Loucy (cell line): Measurements from ENCODE around the gene GPATCH2.

ENCODE experiments used
- H2AFZ ChIP-seq: fragments of 200-600 bp; sonication (generic); 2 replicates; pipeline ENCODE4 v1.6.0; 2016; ENCODE audit warnings: antibody characterized with exemption, mild to moderate bottlenecking, low read length, moderate library complexity
- H3F3A ChIP-seq: fragments of 200-600 bp; 2 replicates; pipeline ENCODE4 v1.6.0; 2016; ENCODE audit warnings: antibody characterized with exemption, low read depth, mild to moderate bottlenecking
- H3K27me3 ChIP-seq: fragments of 200-600 bp; sonication (generic); 2 replicates; pipeline ENCODE4 v1.6.1; 2014; ENCODE audit warnings: low read length, mild to moderate bottlenecking; ENCODE audit not compliant: insufficient read depth, poor library complexity, severe bottlenecking
- H3K36me3 ChIP-seq: fragments of 200-600 bp; sonication (generic); 2 replicates; pipeline ENCODE4 v1.6.1; 2016; ENCODE audit warnings: low read length; ENCODE audit not compliant: insufficient read depth
- H3K4me1 ChIP-seq: fragments of 200-600 bp; sonication (generic); 2 replicates; pipeline ENCODE4 v1.5.1; 2014; ENCODE audit warnings: low read length, mild to moderate bottlenecking; ENCODE audit not compliant: insufficient read depth, poor library complexity, severe bottlenecking
- H3K4me2 ChIP-seq: fragments of 200-600 bp; sonication (generic); 2 replicates; pipeline ENCODE4 v1.6.0; 2014; ENCODE audit warnings: antibody characterized with exemption, low read length, low read depth, mild to moderate bottlenecking; ENCODE audit not compliant: poor library complexity, severe bottlenecking
- H3K4me3 ChIP-seq: fragments of 200-600 bp; sonication (generic); 2 replicates; pipeline ENCODE4 v1.5.1; 2014; ENCODE audit warnings: low read length, mild to moderate bottlenecking, mixed read lengths; ENCODE audit not compliant: poor library complexity, severe bottlenecking
- H3K79me2 ChIP-seq: fragments of 200-600 bp; sonication (generic); 2 replicates; pipeline ENCODE4 v1.6.1; 2014; ENCODE audit warnings: low read length; ENCODE audit not compliant: insufficient read depth
- H3K9ac ChIP-seq: fragments of 200-600 bp; sonication (generic); 2 replicates; pipeline ENCODE4 v1.6.0; 2014; ENCODE audit warnings: mild to moderate bottlenecking, low read depth, low read length, moderate library complexity; ENCODE audit not compliant: poor library complexity, severe bottlenecking
- H3K9me2 ChIP-seq: fragments of 200-600 bp; sonication (generic); replicated peaks from 2 replicates; pipeline ENCODE4 v1.6.1; 2016; ENCODE audit warnings: low read depth, low read length, mixed read lengths
- H3K9me3 ChIP-seq: fragments of 200-600 bp; sonication (generic); 2 replicates; pipeline ENCODE4 v1.6.1; 2014; ENCODE audit warnings: mild to moderate bottlenecking, antibody characterized with exemption, low read length, low read depth; ENCODE audit not compliant: insufficient read depth
- H4K20me1 ChIP-seq: fragments of 200-600 bp; sonication (generic); 2 replicates; pipeline ENCODE4 v1.6.0; 2014; ENCODE audit warnings: antibody characterized with exemption, low read length, mild to moderate bottlenecking; ENCODE audit not compliant: insufficient read depth, poor library complexity, severe bottlenecking
- EZH2phosphoT487 ChIP-seq: fragments of 200-600 bp; IDR thresholded peaks from 2 replicates; pipeline ENCODE4 v1.6.1; 2018; ENCODE audit warnings: antibody characterized with exemption, mild to moderate bottlenecking, moderate library complexity, borderline replicate concordance
- TF ChIP-seq, protein P1 (sequence below): fragments of 200-600 bp; sonication (generic); conservative IDR thresholded peaks from 2 replicates; pipeline ENCODE4 v1.5.1; 2014; ENCODE audit warnings: mild to moderate bottlenecking, antibody characterized with exemption, low read length

Gene GPATCH2

DNA sequence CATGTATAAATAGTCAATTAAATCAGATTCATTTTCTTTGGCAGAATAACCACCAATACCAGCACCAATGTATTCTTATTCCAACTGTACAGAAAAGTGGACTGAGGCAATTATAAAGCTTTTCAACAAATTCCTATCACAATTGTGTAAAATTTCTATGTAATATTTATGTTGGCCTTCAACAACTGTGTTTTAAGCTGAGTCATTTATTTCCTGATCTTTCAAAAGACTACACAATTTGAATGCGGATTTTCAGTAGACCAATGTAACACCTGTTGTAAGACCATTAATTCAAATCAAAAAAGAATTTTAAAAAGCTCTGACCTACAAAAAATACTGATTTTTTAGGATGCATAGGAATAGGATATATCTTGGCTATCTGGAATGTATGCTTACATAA is 25.5 kb downstream of the GPATCH2 start:
- Histone ChIP-seq H4K20me1 (no peaks in the 10 kb centered on the region), H2AFZ (no peak overlapping the region), H3K4me2 (no peak overlapping the region), H3K4me3 (no peak overlapping the region), H3K4me1 (no peaks in the 10 kb centered on the region), H3K9ac (no peak overlapping the region), H3K36me3 (peaks cover 4% of the 10 kb centered on the region; the same call in 1 of the 2 replicates), H3K79me2 (no peaks in the 10 kb centered on the region), H3F3A (no peaks in the 10 kb centered on the region; the same call in 1 of the 2 replicates), H3K27me3 (no peaks in the 10 kb centered on the region), H3K9me2 (no peaks in the 10 kb centered on the region), H3K9me3 (no peaks in the 10 kb centered on the region)
- TF ChIP-seq, protein P1, sequence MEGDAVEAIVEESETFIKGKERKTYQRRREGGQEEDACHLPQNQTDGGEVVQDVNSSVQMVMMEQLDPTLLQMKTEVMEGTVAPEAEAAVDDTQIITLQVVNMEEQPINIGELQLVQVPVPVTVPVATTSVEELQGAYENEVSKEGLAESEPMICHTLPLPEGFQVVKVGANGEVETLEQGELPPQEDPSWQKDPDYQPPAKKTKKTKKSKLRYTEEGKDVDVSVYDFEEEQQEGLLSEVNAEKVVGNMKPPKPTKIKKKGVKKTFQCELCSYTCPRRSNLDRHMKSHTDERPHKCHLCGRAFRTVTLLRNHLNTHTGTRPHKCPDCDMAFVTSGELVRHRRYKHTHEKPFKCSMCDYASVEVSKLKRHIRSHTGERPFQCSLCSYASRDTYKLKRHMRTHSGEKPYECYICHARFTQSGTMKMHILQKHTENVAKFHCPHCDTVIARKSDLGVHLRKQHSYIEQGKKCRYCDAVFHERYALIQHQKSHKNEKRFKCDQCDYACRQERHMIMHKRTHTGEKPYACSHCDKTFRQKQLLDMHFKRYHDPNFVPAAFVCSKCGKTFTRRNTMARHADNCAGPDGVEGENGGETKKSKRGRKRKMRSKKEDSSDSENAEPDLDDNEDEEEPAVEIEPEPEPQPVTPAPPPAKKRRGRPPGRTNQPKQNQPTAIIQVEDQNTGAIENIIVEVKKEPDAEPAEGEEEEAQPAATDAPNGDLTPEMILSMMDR, result no peak
- TF ChIP-seq EZH2phosphoT487, result no peak

- no peaks in the 10 kb centered on the region for H3K36me3 ChIP-seq
- no peak overlapping the region for H3K9ac ChIP-seq
- H3K4me1 ChIP-seq, result no peaks in the 10 kb centered on the region
- no peaks in the 10 kb centered on the region for H3K9me3 ChIP-seq
- no peaks in the 10 kb centered on the region for H3F3A ChIP-seq
- H3K9me2 ChIP-seq, result no peaks in the 10 kb centered on the region
- no peak overlapping the region for H2AFZ ChIP-seq
- no peak overlapping the region for H3K4me3 ChIP-seq
- no peaks in the 10 kb centered on the region for H3K27me3 ChIP-seq
- no peak for TF ChIP-seq EZH2phosphoT487
- TF ChIP-seq, protein P1, result no peak
- H3K4me2 ChIP-seq, result no peak overlapping the region
- no peaks in the 10 kb centered on the region for H4K20me1 ChIP-seq
- no peaks in the 10 kb centered on the region for H3K79me2 ChIP-seq
These were observed 28.5 kb downstream of the GPATCH2 start for GRCh38 chr1:217602380-217602779.

DNA sequence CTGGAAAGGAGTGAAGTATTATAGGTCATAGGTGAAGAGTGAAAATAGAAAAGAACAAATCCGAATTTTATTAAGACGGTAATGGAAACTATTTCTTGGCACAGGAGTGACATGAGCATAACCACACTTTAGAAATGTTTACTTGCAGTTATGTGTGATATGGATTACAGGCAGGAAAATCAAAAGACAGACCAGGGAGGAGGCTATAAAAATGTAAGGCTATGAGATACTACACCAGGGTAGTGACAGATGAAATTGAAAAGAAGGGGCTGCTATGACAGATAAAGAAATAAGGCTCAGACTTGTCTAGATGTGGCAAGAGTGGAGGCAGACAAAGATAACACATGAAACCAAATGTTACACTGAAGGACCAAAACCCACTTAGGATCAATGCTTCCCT is 31.7 kb downstream of the GPATCH2 start:
- TF ChIP-seq EZH2phosphoT487, result no peak
- TF ChIP-seq, protein P1, result no peak
- no peaks in the 10 kb centered on the region for H3K9me3 ChIP-seq

More for the DNA sequence above, 31.7 kb downstream of the GPATCH2 start:
- H3K9me2 ChIP-seq, result no peaks in the 10 kb centered on the region
- no peaks in the 10 kb centered on the region for H3K79me2 ChIP-seq
- H2AFZ ChIP-seq, result no peak overlapping the region
- H3K4me3 ChIP-seq, result no peak overlapping the region
- H3F3A ChIP-seq, result no peaks in the 10 kb centered on the region
- no peak overlapping the region for H3K4me2 ChIP-seq
- H3K9ac ChIP-seq, result no peak overlapping the region
- H3K36me3 ChIP-seq, result no peaks in the 10 kb centered on the region
- H3K4me1 ChIP-seq, result no peaks in the 10 kb centered on the region
- H4K20me1 ChIP-seq, result no peaks in the 10 kb centered on the region
- H3K27me3 ChIP-seq, result no peaks in the 10 kb centered on the region
